Measurements from ENCODE around the gene UNC5B.

- TF ChIP-seq CEBPB (IDR thresholded peaks at IDR 0.05; ENCODE audit: low read depth): no peak
- no peak for TF ChIP-seq POLR2A (IDR thresholded peaks at IDR 0.05; ENCODE audit: borderline replicate concordance, extremely low read depth, insufficient read depth, insufficient read length)
- TF ChIP-seq, protein P1, sequence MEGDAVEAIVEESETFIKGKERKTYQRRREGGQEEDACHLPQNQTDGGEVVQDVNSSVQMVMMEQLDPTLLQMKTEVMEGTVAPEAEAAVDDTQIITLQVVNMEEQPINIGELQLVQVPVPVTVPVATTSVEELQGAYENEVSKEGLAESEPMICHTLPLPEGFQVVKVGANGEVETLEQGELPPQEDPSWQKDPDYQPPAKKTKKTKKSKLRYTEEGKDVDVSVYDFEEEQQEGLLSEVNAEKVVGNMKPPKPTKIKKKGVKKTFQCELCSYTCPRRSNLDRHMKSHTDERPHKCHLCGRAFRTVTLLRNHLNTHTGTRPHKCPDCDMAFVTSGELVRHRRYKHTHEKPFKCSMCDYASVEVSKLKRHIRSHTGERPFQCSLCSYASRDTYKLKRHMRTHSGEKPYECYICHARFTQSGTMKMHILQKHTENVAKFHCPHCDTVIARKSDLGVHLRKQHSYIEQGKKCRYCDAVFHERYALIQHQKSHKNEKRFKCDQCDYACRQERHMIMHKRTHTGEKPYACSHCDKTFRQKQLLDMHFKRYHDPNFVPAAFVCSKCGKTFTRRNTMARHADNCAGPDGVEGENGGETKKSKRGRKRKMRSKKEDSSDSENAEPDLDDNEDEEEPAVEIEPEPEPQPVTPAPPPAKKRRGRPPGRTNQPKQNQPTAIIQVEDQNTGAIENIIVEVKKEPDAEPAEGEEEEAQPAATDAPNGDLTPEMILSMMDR (IDR thresholded peaks at IDR 0.05 in 2 of 3, conservative IDR thresholded peaks at IDR 0.05 in 1 of 3; ENCODE audit: borderline replicate concordance in 1 of 3, insufficient read depth in 1 of 3, low read depth in 2 of 3, low read length in 2 of 3): no peak
- TF ChIP-seq ELF1 (IDR thresholded peaks at IDR 0.05; ENCODE audit: borderline replicate concordance, low read depth): no peak
- no peak for TF ChIP-seq EZH2 (IDR thresholded peaks at IDR 0.05)
- TF ChIP-seq ZFX (IDR thresholded peaks at IDR 0.05): no peak
- TF ChIP-seq EZH2phosphoT487 (IDR thresholded peaks at IDR 0.05; ENCODE audit: borderline replicate concordance): no peak
- TF ChIP-seq RAD21 (IDR thresholded peaks at IDR 0.05; ENCODE audit: low read depth): no peak
- no peak for TF ChIP-seq POLR2AphosphoS5 (IDR thresholded peaks at IDR 0.05; ENCODE audit: low read depth, low read length)
- no peak for TF ChIP-seq SIN3A (IDR thresholded peaks at IDR 0.05; ENCODE audit: low read depth)
- no peak for TF ChIP-seq REST (IDR thresholded peaks at IDR 0.05; ENCODE audit: low read depth)
- TF ChIP-seq SP1 (IDR thresholded peaks at IDR 0.05; ENCODE audit: low read depth): no peak
- TF ChIP-seq, protein P2, sequence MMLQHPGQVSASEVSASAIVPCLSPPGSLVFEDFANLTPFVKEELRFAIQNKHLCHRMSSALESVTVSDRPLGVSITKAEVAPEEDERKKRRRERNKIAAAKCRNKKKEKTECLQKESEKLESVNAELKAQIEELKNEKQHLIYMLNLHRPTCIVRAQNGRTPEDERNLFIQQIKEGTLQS (IDR thresholded peaks at IDR 0.05): no peak
- TF ChIP-seq ZNF274 (IDR thresholded peaks at IDR 0.05; ENCODE audit: low read depth, low read length): no peak
Observed at GRCh38 chr10:71203716-71204115, 8.7 kb upstream of the UNC5B start.

Measured in HCT116 (cell line).